HS-27A (cell line): ENCODE measurements around the gene MATK.

Experiments
- DNase-seq: peaks from one replicate; pipeline ENCODE4 v3.0.0-alpha.2; 2012; ENCODE audit warnings: low read depth, missing footprints

Gene MATK

GRCh38 chr19:3746371-3747056, 39.7 kb downstream of the MATK start:
- DNase-seq, result no peak

DNA sequence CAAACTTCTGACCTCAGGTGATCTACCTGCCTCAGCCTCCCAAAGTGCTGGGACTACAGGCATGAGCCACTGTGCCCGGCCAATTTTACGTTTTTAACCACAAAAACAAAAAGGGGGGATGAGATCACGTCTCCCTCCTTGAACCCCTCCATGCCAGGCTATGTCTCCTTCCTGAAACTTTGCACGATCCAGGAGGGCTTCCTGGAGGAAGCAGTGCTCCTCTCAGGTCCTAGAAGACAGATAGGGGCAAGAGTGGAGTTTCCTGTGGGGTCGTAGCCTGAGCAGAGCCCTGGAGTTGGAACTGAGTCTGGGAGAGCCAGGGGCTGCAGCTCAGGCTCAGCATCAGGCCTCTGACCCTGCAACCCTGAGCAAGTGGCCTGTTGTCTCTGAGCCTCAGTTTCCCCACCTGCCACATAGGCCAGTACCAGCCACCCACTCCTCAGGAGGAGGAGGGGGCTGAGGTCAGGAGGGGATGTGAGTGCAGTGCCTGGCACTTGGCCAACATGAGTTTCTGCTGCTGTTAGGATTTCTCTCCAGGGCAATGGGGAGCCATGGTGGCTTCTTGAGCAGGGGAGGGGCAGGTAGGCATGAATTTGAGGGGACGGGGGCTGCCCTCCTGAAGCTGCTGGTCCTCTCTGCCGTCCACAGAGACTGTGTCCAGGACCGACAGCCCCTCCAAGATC, 40.7 kb downstream of the MATK start:
- DNase-seq, result no peak

GRCh38 chr19:3743486-3743885, 42.7 kb downstream of the MATK start:
- no peak for DNase-seq

DNA sequence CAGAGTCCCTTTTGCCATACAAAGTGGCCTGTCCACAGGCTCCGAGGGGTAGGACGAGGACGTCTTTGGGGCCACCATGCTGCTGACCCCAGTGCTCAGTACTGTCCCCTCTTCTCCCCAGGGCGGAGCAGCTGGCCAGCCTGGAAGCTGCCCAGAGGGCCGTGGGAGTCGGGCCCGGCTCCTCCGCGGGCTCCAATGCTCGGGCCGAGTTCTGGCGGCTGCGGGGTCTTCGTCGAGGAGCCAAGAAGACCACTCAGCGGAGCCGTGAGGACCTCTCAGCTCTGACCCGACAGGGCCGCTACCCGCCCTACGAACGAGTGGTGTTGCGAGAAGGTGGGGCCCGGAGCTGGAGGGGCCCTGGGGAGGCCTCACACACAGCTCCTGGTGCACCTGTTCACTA, 45.8 kb downstream of the MATK start:
- no peak for DNase-seq

- DNase-seq, result no peak
Observed at GRCh38 chr19:3738477-3739220, 47.5 kb downstream of the MATK start.

- DNase-seq, result no peak
Observed at GRCh38 chr19:3737487-3738205, 48.5 kb downstream of the MATK start.

- no peak for DNase-seq
Observed at GRCh38 chr19:3736106-3736724, 50.0 kb downstream of the MATK start.

GRCh38 chr19:3734310-3734600, 51.9 kb downstream of the MATK start:
- no peak for DNase-seq

DNA sequence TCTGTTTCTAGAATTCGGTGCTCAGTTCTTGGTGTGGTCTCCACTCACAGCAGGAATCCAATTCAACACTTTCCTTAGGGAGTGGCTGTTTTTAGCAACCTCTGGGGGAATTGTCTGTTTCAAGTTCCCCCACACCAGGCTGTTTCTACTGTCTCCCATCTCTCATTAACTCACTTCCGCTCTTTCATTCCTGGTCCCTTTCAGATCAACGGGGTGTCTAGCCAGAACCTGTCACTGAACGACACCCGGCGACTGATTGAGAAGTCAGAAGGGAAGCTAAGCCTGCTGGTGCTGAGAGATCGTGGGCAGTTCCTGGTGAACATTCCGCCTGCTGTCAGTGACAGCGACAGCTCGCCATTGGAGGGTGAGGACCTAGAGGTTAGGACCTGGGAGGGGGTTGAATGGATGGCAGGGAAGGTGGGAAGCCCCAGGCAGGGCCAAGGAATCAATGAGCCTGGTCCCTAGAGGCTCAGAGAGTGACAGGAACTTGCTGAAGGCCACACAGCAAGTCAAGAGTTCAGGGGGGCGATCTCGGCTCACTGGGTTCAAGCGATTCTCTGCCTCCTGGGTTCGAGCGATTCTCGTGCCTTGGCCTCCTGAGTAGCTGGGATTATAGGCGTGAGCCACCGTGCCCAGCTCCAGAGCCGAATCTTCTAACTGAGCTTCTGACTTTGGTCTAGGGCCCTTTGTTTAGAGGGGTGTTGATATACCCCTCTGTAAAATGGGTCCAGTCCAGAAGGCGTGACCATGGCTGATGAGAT, 52.5 kb downstream of the MATK start:
- DNase-seq, result no peak

GRCh38 chr19:3732108-3732507, 54.1 kb downstream of the MATK start:
- no peak for DNase-seq

DNA sequence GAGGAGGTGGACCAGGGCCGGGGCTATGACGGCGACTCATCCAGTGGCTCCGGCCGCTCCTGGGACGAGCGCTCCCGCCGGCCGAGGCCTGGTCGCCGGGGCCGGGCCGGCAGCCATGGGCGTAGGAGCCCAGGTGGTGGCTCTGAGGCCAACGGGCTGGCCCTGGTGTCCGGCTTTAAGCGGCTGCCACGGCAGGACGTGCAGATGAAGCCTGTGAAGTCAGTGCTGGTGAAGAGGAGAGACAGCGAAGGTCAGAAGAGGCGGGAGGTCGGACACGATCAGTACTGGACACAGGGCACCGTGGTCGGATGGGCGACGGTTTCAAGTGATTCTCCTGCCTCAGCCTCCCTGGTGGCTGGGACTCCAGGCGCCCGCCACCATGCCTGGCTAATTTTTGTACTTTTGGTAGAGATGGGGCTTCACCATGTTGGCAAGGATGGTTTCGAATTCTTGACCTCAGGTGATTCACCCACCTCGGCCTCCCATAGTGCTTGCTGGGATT, 55.7 kb downstream of the MATK start:
- DNase-seq, result no peak
